Measurements from ENCODE around the gene MYH13. TPM values are rescaled to one million over a fixed set of nuclear protein-coding genes. Genes with fewer than 3 reads are reported as not detected.
A peak's percentile ranks its signal among the peaks of the same experiment; 100 is the strongest.

The MYH13 gene
- total and polyA plus RNA-seq, 2 of the 13 experiments (the other 11 are each of a cell fraction or from before 2014, with no cell fraction given): not detected

- in situ Hi-C loops (cut with HindIII; ENCODE audit: extremely low pct_ligation_motif_present, low pct_unique_long_range_greater_than_20kb): no loop called here
- no peak overlapping the region for H3K9ac ChIP-seq (ENCODE audit: insufficient read depth, low read depth, low read length)
- H4K20me1 ChIP-seq (ENCODE audit: insufficient read depth, low read length): no peaks in the 10 kb centered on the region
- H3K79me2 ChIP-seq (ENCODE audit: insufficient read depth, low read length): no peaks in the 10 kb centered on the region
- CTCF ChIA-PET (ENCODE audit: low intra/inter-chr PET ratio, low total read pairs): no interaction called here
- no peaks in the 10 kb centered on the region for H3K9me3 ChIP-seq (ENCODE audit: low read length)
- no peak overlapping the region for H3K27ac ChIP-seq (ENCODE audit: extremely low read length, insufficient read depth, low read length)
- no peak overlapping the region for H3K4me2 ChIP-seq (ENCODE audit: low read depth, low read length)
- no peaks in the 10 kb centered on the region for H3K36me3 ChIP-seq (replicated peaks in 1 of 2; ENCODE audit: control insufficient read depth in 1 of 2, insufficient read depth in 2 of 2, low read length in 2 of 2)
- intact Hi-C loops (cut with micrococcal nuclease; ENCODE audit: unreplicated experiment): no loop called here
- no TSS peak for BruUV-seq (replicated peaks)
- 16% methylated on average over 6 of the region's 6 CpGs for WGBS (ENCODE audit: low lambda C conversion rate)
- peaks cover 2 to 10% of the 10 kb centered on the region in 2 experiments; a peak in 2 of 5 replicates for H3K27me3 ChIP-seq (ENCODE audit: control insufficient read depth in 1 of 2, insufficient read depth in 2 of 2, low read length in 2 of 2)
- no peak for ATAC-seq
- POLR2A ChIA-PET: no interaction called here
- no peak overlapping the region for H2AFZ ChIP-seq (ENCODE audit: low read length)
- no peaks in the 10 kb centered on the region for H3K4me1 ChIP-seq (ENCODE audit: insufficient read depth, low read length)
- no peak for DNase-seq (ENCODE audit: low spot score)
- no peak overlapping the region for H3K4me3 ChIP-seq (replicated peaks in 1 of 3; ENCODE audit: insufficient read depth in 1 of 3, low read depth in 2 of 3, low read length in 3 of 3)
- FAIRE-seq: no peak
- 0 out of 2 replicates have a peak, but pooled peaks have one; percentile 12 for TF ChIP-seq CREB1 (IDR thresholded peaks at IDR 0.05)
- no peak for TF ChIP-seq CREB1 (CRISPR knock-in tag; IDR thresholded peaks at IDR 0.05)
- no peak for TF ChIP-seq CENPBD1 (CRISPR knock-in tag; IDR thresholded peaks at IDR 0.05; ENCODE audit: borderline replicate concordance, low read depth)
- no peak for TF ChIP-seq ZNF136 (CRISPR knock-in tag; IDR thresholded peaks at IDR 0.05; ENCODE audit: low read depth)
These were observed 21.5 kb upstream of the MYH13 start for GRCh38 chr17:10394201-10394887.

GRCh38 chr17:10392880-10393279 is 20.1 kb upstream of the MYH13 start:
- intact Hi-C loops (cut with micrococcal nuclease; ENCODE audit: unreplicated experiment): no loop called here
- no peak for TF ChIP-seq BHLHE40 (IDR thresholded peaks at IDR 0.05; ENCODE audit: low read length)
- TF ChIP-seq ZNF350 (CRISPR knock-in tag; IDR thresholded peaks at IDR 0.05; ENCODE audit: borderline replicate concordance, low read depth): no peak
- no peak for TF ChIP-seq PPARG (CRISPR knock-in tag; conservative IDR thresholded peaks at IDR 0.05)
- TF ChIP-seq ZNF124 (CRISPR knock-in tag; IDR thresholded peaks at IDR 0.05): no peak
- no peak for TF ChIP-seq ZNF143 (CRISPR knock-in tag; IDR thresholded peaks at IDR 0.05)
- TF ChIP-seq, protein P1, sequence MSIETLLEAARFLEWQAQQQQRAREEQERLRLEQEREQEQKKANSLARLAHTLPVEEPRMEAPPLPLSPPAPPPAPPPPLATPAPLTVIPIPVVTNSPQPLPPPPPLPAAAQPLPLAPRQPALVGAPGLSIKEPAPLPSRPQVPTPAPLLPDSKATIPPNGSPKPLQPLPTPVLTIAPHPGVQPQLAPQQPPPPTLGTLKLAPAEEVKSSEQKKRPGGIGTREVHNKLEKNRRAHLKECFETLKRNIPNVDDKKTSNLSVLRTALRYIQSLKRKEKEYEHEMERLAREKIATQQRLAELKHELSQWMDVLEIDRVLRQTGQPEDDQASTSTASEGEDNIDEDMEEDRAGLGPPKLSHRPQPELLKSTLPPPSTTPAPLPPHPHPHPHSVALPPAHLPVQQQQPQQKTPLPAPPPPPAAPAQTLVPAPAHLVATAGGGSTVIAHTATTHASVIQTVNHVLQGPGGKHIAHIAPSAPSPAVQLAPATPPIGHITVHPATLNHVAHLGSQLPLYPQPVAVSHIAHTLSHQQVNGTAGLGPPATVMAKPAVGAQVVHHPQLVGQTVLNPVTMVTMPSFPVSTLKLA (IDR thresholded peaks at IDR 0.05): no peak
- TF ChIP-seq, protein P2, sequence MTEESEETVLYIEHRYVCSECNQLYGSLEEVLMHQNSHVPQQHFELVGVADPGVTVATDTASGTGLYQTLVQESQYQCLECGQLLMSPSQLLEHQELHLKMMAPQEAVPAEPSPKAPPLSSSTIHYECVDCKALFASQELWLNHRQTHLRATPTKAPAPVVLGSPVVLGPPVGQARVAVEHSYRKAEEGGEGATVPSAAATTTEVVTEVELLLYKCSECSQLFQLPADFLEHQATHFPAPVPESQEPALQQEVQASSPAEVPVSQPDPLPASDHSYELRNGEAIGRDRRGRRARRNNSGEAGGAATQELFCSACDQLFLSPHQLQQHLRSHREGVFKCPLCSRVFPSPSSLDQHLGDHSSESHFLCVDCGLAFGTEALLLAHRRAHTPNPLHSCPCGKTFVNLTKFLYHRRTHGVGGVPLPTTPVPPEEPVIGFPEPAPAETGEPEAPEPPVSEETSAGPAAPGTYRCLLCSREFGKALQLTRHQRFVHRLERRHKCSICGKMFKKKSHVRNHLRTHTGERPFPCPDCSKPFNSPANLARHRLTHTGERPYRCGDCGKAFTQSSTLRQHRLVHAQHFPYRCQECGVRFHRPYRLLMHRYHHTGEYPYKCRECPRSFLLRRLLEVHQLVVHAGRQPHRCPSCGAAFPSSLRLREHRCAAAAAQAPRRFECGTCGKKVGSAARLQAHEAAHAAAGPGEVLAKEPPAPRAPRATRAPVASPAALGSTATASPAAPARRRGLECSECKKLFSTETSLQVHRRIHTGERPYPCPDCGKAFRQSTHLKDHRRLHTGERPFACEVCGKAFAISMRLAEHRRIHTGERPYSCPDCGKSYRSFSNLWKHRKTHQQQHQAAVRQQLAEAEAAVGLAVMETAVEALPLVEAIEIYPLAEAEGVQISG (CRISPR knock-in tag; IDR thresholded peaks at IDR 0.05): no peak
- no peak for TF ChIP-seq ZNF160 (CRISPR knock-in tag; IDR thresholded peaks at IDR 0.05)
- TF ChIP-seq KDM1A (CRISPR knock-in tag; IDR thresholded peaks at IDR 0.05): no peak
- no peak for TF ChIP-seq ZNF451 (CRISPR knock-in tag; IDR thresholded peaks at IDR 0.05)
- TF ChIP-seq BCL6 (CRISPR knock-in tag; IDR thresholded peaks at IDR 0.05): no peak
- no peak for TF ChIP-seq ZNF550 (CRISPR knock-in tag; IDR thresholded peaks at IDR 0.05; ENCODE audit: borderline replicate concordance)

More at GRCh38 chr17:10392880-10393279, 20.1 kb upstream of the MYH13 start:
- WGBS (ENCODE audit: low lambda C conversion rate): 11% methylated on average over 9 of the region's 9 CpGs
- POLR2A ChIA-PET: no interaction called here
- Histone ChIP-seq H3K27ac (ENCODE audit: extremely low read length, insufficient read depth, low read length) (no peak overlapping the region), H3K9me3 (ENCODE audit: low read length) (no peaks in the 10 kb centered on the region), H4K20me1 (ENCODE audit: insufficient read depth, low read length) (no peaks in the 10 kb centered on the region), H3K36me3 (replicated peaks in 1 of 2; ENCODE audit: control insufficient read depth in 1 of 2, insufficient read depth in 2 of 2, low read length in 2 of 2) (no peaks in the 10 kb centered on the region), H3K4me3 (replicated peaks in 1 of 3; ENCODE audit: insufficient read depth in 1 of 3, low read depth in 2 of 3, low read length in 3 of 3) (no peak overlapping the region), H3K4me1 (ENCODE audit: insufficient read depth, low read length) (no peaks in the 10 kb centered on the region), H2AFZ (ENCODE audit: low read length) (no peak overlapping the region), H3K79me2 (ENCODE audit: insufficient read depth, low read length) (no peaks in the 10 kb centered on the region), H3K27me3 (ENCODE audit: control insufficient read depth in 1 of 2, insufficient read depth in 2 of 2, low read length in 2 of 2) (peaks cover 2 to 15% of the 10 kb centered on the region in 2 experiments; a peak in 2 of 5 replicates), H3K9ac (ENCODE audit: insufficient read depth, low read depth, low read length) (no peak overlapping the region), H3K4me2 (ENCODE audit: low read depth, low read length) (no peak overlapping the region)
- BruUV-seq (replicated peaks): no TSS peak
- CTCF ChIA-PET (ENCODE audit: low intra/inter-chr PET ratio, low total read pairs): no interaction called here
- FAIRE-seq (no peak), DNase-seq (ENCODE audit: low spot score) (no peak), ATAC-seq (no peak)
- in situ Hi-C loops (cut with HindIII; ENCODE audit: extremely low pct_ligation_motif_present, low pct_unique_long_range_greater_than_20kb): no loop called here

All from HepG2 (cell line).